ENCODE measurements around the gene ESR1. TPM values are rescaled to one million over a fixed set of nuclear protein-coding genes. Genes with fewer than 3 reads are reported as not detected.

ESR1 gene
- total RNA-seq, 1 experiment from 2014 or later: 0.98 TPM

DNA sequence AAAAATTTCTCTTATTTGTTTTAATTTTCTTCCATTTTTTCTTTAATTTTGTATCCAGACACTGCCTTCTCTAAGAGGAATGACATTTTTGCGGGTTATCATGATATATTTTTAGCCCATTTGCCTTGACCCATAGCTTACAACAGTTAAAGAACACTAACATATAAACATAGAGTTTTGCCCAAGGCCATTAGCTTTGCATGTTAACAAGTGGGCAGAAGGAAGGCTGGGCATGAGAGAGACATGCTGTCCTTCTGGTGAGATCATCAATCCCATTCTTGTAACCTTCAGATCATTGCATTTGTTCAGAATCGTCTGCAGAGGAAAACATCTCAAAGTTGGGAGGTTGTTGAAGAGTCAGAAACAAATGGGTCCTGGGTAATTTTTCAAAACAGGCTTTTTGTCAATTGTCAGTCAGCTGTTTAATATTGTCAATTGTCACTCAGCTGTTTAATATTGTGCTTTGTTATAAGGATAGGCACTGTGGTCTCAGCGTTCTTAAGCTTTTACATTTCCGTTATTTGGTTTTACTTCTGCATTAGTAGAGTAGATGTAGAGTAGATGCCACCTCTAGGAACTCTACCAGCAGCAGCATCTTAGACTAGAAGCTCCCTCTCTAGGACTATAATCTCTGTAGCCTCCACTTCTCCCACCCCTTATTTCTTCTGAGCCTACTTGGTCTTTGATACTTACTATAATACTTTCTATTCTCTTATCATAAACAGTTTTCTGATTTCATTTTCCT, 243.1 kb downstream of the ESR1 start:
- TF ChIP-seq SMAD3 (CRISPR knock-in tag; IDR thresholded peaks at IDR 0.05; ENCODE audit: borderline replicate concordance): no peak
- TF ChIP-seq, protein P1, sequence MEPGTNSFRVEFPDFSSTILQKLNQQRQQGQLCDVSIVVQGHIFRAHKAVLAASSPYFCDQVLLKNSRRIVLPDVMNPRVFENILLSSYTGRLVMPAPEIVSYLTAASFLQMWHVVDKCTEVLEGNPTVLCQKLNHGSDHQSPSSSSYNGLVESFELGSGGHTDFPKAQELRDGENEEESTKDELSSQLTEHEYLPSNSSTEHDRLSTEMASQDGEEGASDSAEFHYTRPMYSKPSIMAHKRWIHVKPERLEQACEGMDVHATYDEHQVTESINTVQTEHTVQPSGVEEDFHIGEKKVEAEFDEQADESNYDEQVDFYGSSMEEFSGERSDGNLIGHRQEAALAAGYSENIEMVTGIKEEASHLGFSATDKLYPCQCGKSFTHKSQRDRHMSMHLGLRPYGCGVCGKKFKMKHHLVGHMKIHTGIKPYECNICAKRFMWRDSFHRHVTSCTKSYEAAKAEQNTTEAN (CRISPR knock-in tag; IDR thresholded peaks at IDR 0.05): no peak
- TF ChIP-seq, protein P2, sequence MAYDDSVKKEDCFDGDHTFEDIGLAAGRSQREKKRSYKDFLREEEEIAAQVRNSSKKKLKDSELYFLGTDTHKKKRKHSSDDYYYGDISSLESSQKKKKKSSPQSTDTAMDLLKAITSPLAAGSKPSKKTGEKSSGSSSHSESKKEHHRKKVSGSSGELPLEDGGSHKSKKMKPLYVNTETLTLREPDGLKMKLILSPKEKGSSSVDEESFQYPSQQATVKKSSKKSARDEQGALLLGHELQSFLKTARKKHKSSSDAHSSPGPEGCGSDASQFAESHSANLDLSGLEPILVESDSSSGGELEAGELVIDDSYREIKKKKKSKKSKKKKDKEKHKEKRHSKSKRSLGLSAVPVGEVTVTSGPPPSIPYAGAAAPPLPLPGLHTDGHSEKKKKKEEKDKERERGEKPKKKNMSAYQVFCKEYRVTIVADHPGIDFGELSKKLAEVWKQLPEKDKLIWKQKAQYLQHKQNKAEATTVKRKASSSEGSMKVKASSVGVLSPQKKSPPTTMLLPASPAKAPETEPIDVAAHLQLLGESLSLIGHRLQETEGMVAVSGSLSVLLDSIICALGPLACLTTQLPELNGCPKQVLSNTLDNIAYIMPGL (CRISPR knock-in tag; IDR thresholded peaks at IDR 0.05): no peak
- Mint-ChIP-seq H3K36me3 (no peaks in the 10 kb centered on the region), H3K27me3 (ENCODE audit: low read depth) (no peaks in the 10 kb centered on the region), H3K27ac (no peak overlapping the region), H3K4me3 (no peak overlapping the region), H3K4me1 (peaks cover 8% of the 10 kb centered on the region; the same call in 1 of the 2 replicates), H3K9me3 (peaks cover 6% of the 10 kb centered on the region; the same call in 1 of the 2 replicates)
- ATAC-seq: no peak
- POLR2A ChIA-PET: no interaction called here
- DNase-seq (ENCODE audit: low spot score): no peak
- CTCF ChIA-PET: no interaction called here

GRCh38 chr6:152052061-152052460, 244.6 kb downstream of the ESR1 start:
- H3K9me3 Mint-ChIP-seq: peaks cover 8% of the 10 kb centered on the region; the same call in 1 of the 2 replicates
- ChIA-PET POLR2A (no interaction called here), CTCF (interaction anchor here (1.2 kb wide), 1 partner anchor 27 kb away, joined by 3 read pairs; no protein-coding TSS in a partner anchor)
- TF ChIP-seq MXD4 (CRISPR knock-in tag; IDR thresholded peaks at IDR 0.05; ENCODE audit: borderline replicate concordance) (no peak), ZNF281 (CRISPR knock-in tag; IDR thresholded peaks at IDR 0.05) (no peak), SP1 (CRISPR knock-in tag; conservative IDR thresholded peaks at IDR 0.05) (no peak), ZNF263 (CRISPR knock-in tag; IDR thresholded peaks at IDR 0.05; ENCODE audit: low read depth) (no peak), IRF1 (CRISPR knock-in tag; IDR thresholded peaks at IDR 0.05) (no peak)
- TF ChIP-seq, protein P3, sequence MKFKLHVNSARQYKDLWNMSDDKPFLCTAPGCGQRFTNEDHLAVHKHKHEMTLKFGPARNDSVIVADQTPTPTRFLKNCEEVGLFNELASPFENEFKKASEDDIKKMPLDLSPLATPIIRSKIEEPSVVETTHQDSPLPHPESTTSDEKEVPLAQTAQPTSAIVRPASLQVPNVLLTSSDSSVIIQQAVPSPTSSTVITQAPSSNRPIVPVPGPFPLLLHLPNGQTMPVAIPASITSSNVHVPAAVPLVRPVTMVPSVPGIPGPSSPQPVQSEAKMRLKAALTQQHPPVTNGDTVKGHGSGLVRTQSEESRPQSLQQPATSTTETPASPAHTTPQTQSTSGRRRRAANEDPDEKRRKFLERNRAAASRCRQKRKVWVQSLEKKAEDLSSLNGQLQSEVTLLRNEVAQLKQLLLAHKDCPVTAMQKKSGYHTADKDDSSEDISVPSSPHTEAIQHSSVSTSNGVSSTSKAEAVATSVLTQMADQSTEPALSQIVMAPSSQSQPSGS (CRISPR knock-in tag; IDR thresholded peaks at IDR 0.05; ENCODE audit: borderline replicate concordance, low read depth): no peak
- TF ChIP-seq, protein P4, sequence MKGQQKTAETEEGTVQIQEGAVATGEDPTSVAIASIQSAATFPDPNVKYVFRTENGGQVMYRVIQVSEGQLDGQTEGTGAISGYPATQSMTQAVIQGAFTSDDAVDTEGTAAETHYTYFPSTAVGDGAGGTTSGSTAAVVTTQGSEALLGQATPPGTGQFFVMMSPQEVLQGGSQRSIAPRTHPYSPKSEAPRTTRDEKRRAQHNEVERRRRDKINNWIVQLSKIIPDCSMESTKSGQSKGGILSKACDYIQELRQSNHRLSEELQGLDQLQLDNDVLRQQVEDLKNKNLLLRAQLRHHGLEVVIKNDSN (CRISPR knock-in tag; IDR thresholded peaks at IDR 0.05): no peak
- TF ChIP-seq, protein P5, sequence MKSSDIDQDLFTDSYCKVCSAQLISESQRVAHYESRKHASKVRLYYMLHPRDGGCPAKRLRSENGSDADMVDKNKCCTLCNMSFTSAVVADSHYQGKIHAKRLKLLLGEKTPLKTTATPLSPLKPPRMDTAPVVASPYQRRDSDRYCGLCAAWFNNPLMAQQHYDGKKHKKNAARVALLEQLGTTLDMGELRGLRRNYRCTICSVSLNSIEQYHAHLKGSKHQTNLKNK (CRISPR knock-in tag; IDR thresholded peaks at IDR 0.05): no peak
- TF ChIP-seq, protein P6, sequence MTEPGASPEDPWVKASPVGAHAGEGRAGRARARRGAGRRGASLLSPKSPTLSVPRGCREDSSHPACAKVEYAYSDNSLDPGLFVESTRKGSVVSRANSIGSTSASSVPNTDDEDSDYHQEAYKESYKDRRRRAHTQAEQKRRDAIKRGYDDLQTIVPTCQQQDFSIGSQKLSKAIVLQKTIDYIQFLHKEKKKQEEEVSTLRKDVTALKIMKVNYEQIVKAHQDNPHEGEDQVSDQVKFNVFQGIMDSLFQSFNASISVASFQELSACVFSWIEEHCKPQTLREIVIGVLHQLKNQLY (CRISPR knock-in tag; IDR thresholded peaks at IDR 0.05): no peak
- no peak overlapping the region for H3K27ac Mint-ChIP-seq
- no peaks in the 10 kb centered on the region for H3K36me3 Mint-ChIP-seq
- H3K4me1 Mint-ChIP-seq: peaks cover 8% of the 10 kb centered on the region; the same call in 1 of the 2 replicates
- H3K4me3 Mint-ChIP-seq: no peak overlapping the region
- peak; percentile 82 for ATAC-seq
- DNase-seq (ENCODE audit: low spot score): no peak
- H3K27me3 Mint-ChIP-seq (ENCODE audit: low read depth): no peaks in the 10 kb centered on the region
